NOMO-1 treated with DMSO at 0.1 percent for 48 hours (cell line): Measurements from ENCODE around the gene PARD3.

Experiments
- DNase-seq: peaks from one replicate; lab custom pipeline; 2025; ENCODE audit not compliant: unreplicated experiment; lab: John Stamatoyannopoulos, UW

Gene PARD3

GRCh38 chr10:34240039-34240438, 575.1 kb downstream of the PARD3 start:
- no peak for DNase-seq

DNA sequence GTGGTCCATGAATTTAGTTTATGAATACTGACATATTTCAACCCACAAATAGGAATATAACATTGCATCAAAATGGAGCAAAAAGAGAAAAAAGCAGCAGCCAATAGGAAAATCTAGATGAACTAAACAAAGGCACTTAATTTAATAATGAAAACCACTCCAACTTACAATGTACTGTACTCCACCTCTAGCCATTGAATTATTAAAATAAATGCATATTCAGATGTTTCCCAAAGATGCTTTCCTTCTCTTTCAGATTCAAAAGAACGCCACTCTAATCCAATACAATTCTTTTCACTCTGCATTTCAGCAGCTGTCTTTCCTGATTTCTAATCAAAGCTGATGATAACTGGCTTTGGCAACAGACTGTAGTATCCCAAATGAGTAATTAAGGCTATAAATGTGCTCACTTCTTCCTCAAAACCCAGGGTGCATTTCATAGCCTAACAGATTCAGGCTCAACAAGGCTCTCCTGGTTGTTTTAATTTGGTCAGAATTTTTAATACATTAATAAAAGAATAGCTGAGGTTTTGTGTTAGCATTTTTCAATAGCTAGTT, 577.1 kb downstream of the PARD3 start:
- DNase-seq, result no peak

GRCh38 chr10:34236931-34237330, 578.2 kb downstream of the PARD3 start:
- DNase-seq, result no peak

GRCh38 chr10:34235164-34235832, 579.8 kb downstream of the PARD3 start:
- no peak for DNase-seq

DNA sequence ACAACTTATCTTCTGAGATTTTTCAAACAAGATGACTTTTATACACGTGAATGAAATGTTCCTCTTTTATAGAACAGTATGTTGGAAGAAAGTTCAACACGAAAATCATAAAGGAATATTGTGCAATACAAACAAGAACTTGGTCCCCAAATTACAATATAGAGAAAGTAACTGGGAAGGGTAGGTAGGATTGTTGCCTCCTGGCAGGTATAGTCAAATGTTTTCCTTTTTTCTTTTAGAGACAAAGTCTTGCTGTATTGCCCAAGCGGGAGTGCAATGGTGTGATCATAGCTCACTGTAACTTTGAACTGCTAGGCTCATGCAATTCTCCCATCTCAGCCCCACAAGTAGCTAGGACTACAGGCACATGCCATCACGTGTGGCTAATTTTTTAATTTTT, 582.6 kb downstream of the PARD3 start:
- DNase-seq, result no peak

- DNase-seq, result no peak
Measured at GRCh38 chr10:34231441-34232180, 583.5 kb downstream of the PARD3 start.

- no peak for DNase-seq
Measured at GRCh38 chr10:34229917-34230316, 585.2 kb downstream of the PARD3 start.

DNA sequence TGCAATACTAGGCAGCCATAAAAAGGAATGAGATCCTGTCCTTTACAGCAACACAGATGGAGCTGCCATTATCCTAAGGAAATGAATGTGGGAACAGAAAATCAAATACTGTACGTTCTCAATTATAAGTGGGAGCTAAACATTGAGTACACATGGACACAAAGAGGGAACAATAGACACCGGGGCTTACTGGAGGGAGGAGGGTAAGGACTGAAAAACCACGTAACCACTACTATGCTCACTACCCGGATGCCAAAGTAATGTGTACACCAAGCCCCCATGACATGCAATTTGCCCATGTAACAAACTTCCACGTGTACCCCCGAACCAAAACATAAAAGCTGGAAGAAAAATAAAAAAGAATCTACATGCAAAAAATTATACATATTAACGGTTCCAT, 587.0 kb downstream of the PARD3 start:
- DNase-seq, result no peak

- no peak for DNase-seq
Measured at GRCh38 chr10:34224639-34225038, 590.5 kb downstream of the PARD3 start.

DNA sequence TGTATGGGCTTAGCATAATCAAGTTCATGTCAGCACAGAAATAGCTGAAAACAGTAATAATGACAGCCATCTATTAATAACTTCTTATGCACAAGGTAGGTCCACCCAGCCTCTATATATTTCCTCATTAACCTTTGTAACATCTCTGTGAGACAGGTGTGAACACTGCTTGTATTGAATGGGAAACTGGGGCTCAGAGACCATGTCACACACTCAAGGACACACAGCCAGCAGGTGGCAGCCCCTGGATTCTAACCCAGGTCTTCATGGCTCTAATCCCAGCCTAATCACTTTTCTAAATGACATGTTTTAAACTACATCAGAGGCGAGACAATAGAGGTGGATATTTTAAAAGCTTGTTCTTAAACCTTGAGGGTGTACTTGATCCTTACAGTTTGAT, 591.4 kb downstream of the PARD3 start:
- no peak for DNase-seq

DNA sequence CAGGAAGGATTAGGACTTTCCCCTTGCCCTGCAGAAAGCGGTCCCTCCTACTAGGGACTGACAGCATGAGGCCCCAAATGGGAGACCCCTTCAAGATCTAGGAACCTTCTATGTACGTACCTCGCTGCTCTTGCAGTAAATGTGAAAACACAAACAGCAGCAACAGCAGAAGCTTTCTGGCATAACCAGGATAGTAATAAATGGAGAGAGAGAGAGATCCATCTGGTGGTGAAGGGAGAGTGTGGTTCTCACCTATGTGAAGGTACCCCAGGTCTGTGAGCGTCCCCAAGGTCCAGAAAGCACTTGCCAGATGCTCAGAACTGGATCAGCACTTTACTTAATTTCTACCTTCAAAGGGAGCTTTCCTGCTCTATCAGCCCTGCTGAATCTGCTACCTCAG, 592.7 kb downstream of the PARD3 start:
- no peak for DNase-seq

- no peak for DNase-seq
Measured at GRCh38 chr10:34219753-34220548, 595.1 kb downstream of the PARD3 start.

GRCh38 chr10:34217524-34217923, 597.6 kb downstream of the PARD3 start:
- DNase-seq, result no peak

DNA sequence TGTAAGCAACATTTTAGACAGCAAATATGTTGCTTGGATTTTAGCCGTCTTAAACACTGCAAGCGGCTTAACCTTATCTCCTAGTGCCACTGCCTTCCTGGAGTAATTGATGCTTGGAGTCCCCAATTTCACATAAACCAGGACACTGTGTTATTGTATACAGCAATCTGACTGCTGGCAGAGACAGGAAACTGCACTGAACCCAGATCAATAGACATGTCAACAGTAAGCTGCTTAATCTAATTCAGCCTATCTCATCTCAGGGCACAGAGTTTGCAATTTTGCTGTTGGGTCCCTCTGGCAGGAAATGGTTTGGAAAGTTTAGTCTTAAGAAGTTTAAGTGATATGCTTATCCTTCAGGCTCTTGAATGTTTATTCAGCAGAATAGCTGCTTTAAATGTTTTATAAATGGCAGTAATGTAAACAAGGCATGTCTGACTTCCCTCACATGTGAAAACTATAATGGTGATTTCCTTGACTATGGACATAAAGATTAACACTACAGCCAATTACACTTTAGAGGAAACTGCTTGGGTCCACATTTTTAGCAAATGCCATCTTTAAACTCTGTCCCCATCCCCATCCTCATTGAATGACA, 598.6 kb downstream of the PARD3 start:
- DNase-seq, result no peak

GRCh38 chr10:34213805-34214197, 601.3 kb downstream of the PARD3 start:
- no peak for DNase-seq

- DNase-seq, result no peak
Measured at GRCh38 chr10:34213193-34213804, 601.8 kb downstream of the PARD3 start.

- no peak for DNase-seq
Measured at GRCh38 chr10:34207343-34207742, 607.8 kb downstream of the PARD3 start.

GRCh38 chr10:34206935-34207268, 608.2 kb downstream of the PARD3 start:
- no peak for DNase-seq

DNA sequence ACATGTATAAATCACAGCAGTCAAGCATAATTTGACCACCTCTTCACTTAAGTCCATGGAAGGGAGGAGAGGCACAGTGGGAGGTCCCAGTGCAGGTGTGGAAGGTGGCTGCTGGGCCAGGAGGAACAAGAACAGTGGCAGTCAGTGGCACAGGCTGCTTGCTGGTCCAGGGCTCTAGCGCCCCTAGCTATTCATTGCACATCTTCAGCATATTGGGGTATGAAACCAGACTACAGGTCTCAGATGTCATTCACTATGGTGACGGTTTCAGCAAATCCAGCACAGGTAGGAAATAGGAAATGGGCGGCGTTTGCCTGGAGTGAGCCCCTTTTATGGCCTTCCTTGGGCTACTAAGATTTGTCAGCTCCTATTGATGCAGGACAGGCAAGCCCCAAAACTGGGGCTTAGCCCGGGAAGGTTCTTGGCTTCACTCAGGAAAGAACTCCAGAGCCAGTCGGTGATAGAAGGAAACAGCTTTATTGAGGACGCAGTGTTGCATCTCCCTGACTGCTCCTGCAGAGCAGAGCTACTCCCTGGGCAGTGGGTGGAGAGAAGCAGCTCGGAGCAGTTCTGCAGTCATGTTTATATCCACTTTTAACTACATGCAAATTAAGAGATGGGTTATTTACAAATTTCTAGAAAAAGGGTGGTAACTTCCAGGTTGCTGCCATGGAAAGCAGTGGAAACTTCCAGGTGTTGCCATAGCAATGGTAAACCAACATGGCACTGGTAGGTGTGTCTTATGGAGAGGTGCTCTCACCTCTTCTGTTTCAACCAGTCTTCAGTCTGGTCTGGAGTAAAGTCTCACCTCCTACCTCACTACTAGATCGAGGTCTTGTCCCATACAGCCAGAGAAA, 608.8 kb downstream of the PARD3 start:
- DNase-seq, result no peak

DNA sequence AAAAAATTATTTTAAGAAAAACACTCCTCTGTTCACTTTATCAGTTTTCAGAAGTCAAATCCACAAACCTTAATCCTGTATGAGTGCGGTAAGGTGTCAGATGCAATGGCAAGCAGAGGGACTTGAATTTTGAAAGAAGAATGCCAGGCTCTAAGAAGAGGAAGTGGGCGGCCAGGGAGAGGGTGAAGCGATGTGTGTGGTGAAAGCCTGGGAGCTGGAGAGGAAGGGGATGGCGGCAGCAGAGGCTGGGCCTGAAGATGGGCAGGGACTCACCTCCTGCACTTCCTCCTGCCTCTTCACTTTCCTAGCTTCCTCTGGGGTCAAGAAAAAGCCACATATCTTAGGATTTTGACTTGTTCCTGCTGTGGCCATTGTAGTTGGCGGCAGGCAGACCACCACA, 609.6 kb downstream of the PARD3 start:
- DNase-seq, result peak; percentile 76
